HG03469 (cell line): ENCODE data around the gene ACHE.
"Not testable (repeated sequence)": the region's sequence is repeated elsewhere in the genome, so short reads cannot be mapped to it uniquely, and the experiment has no call there.

Experiments
- ATAC-seq: cut with Tn5 transposase; IDR thresholded peaks from one replicate; pipeline ENCODE4 v1.9.1; 2021; ENCODE audit warnings: mild to moderate bottlenecking, moderate library complexity, moderate number of reproducible peaks; ENCODE audit not compliant: unreplicated experiment

ACHE gene

DNA sequence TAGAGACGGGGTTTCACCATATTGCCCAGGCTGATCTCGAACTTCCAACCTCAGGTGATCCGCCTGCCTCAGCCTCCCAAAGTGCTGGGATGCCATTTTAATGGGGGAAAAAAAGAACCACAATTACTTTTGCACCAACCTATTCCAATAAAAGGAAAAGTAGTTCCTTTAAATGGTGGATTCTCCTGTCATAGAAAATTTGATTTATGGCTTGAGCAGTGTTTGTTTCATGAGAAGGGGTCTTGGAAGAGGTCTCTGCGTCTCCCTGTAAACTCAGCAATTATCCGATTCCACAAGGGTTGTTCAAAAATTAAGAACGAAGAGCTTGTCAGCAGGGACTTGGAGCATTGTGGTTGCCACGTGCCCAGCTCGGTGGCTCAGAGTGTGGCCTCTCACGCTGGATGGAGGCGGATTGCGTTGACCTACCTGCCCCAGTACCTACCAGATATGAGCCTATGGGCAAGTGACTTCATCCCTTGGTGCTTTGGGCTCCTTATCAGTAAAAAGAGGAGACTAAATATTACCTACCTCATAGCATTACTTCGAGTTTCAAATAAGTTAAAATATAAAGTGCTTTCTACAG, 31.3 kb downstream of the ACHE start:
- no peak for ATAC-seq

DNA sequence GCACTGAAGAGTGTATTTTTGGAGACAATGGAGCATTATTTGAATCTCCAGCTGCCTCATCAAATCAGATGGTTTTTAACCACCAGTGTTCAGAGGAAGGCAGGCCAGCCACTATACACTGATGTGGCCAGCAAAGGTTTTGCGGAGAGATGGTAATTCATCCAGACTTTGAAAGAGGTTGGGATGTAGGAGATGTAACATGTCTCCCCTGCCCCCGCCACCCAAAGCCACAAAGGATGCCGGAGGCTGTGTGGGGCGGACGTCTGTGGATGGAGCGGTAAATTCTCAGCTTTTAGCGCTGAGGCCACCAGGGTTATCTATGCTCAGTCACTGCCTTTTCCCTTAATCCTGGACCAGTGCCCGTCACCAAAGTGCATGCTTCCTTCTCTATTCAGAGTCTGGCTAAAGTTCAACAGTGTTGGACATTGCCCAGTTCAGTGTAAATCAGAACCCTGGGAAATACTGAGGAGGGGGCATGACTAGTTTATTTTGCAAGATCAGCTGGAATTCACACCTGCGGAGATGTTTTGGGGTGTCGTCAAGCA, 32.2 kb downstream of the ACHE start:
- ATAC-seq, result no peak

DNA sequence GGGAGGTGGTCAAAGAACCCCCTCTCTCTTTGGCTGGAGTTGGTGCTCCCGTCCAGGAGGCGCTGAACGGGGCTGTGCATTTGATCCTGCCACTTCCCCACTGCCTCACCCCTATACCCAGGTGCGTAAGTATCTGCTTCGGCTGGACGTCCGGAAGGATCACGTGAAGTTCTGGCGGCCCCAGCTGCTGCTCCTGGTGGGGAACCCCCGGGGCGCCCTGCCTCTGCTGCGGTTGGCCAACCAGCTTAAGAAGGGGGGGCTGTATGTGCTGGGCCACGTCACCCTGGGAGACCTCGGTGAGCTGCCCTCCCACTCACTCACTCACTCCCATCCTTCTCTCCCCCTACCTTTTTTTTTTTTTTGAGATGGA, 34.1 kb downstream of the ACHE start:
- no peak for ATAC-seq

DNA sequence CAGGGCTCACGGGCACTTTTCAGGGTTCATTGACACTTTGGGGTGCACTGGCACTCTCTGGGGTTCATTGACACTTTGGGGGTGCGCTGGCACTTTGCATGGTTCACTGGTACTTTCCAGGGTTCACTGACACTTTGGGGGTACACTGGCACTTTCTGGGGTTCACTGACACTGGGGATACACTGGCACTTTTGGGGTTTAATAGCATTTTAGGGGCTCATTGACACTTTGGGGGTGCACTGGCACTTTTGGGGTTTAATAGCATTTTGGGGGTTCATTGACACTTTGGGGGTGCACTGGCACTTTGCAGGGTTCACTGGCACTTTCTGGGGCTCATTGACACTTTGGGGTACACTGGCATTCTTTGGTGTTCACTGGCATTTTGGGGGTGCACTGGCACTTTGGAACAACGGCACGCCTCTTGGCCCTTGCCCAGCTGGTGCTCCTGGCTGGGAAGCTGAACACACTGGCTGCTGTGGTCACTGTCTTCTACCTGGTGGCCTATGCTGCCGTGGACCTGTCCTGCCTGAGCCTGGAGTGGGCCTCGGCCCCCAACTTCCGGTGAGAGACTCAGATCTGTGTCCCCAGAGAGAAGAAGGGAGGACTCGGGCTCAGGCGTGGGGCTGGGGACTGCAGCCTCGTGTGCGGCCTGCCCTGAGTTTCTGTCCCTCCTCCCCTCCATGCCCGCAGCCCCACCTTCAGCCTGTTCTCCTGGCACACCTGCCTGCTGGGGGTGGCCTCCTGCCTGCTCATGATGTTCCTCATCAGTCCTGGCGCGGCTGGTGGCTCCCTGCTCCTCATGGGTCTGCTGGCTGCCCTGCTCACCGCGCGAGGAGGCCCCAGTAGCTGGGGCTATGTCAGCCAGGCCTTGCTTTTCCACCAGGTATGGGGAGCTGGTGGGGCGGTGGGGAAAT, 34.7 kb downstream of the ACHE start:
- ATAC-seq, result no peak

DNA sequence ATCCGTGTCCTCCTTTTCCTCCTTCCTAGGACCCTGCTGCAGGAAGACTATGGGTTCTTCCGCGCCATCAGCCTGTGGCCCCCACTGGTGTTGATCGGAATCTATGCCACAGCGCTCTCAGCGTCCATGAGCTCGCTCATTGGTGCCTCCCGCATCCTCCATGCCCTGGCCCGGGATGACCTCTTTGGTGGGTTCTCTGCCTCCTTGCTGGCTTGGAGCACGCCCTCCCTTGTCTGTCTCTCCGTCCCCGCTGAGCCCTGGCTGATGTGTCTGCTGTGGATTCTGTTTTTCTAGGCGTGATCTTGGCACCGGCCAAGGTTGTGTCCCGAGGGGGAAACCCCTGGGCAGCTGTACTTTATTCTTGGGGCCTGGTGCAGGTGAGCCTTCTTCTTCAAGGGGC, 35.8 kb downstream of the ACHE start:
- no peak for ATAC-seq

DNA sequence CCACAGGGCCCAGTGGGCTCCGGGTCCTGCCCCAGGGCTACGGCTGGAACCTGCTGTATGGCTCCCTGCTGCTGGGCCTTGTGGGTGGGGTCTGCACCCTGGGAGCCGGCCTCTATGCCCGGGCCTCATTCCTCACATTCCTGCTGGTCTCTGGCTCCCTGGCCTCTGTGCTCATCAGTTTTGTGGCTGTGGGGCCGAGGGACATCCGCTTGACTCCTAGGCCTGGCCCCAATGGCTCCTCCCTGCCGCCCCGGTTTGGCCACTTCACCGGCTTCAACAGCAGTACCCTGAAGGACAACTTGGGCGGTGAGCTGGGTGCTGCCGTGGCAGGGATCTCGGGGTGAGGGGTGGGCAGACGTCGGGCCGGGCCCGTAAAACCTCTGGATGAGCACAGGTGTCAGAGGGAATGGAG, 38.8 kb downstream of the ACHE start:
- no peak for ATAC-seq

DNA sequence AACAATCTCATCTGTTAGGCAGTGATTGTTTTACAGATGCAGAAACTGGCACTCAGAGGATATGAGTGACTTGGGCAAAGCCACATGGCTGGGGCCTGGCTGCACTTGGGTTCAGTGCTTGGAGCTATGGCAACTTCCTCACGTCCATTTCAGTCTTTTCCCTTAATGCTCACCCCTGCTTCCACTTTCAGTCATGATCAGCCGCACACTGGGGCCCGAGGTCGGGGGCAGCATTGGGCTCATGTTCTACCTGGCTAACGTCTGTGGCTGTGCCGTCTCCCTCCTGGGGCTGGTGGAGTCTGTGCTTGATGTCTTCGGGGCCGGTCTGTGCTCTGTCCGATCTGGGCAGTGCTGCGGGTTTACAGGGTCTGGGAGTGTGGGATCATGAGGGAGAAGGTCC, 40.2 kb downstream of the ACHE start:
- no peak for ATAC-seq

DNA sequence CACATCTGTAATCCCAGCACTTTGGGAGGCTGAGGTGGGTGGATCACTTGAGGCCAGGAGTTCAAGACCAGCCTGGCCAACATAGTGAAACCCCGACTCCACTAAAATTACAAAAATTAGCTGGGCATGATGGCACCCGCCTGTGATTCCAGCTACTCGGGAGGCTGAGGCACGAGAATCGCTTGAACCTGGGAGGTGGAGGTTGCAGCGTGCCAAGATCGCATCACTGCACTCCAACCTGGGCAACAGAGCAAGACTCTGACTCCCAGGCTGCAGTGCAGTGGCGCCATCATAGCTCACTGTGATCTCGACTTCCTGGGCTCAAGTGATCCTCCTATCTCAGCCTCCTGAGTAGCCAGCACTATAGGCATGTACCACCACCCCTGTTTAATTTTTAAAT, 40.8 kb downstream of the ACHE start:
- not testable (repeated sequence) for ATAC-seq

DNA sequence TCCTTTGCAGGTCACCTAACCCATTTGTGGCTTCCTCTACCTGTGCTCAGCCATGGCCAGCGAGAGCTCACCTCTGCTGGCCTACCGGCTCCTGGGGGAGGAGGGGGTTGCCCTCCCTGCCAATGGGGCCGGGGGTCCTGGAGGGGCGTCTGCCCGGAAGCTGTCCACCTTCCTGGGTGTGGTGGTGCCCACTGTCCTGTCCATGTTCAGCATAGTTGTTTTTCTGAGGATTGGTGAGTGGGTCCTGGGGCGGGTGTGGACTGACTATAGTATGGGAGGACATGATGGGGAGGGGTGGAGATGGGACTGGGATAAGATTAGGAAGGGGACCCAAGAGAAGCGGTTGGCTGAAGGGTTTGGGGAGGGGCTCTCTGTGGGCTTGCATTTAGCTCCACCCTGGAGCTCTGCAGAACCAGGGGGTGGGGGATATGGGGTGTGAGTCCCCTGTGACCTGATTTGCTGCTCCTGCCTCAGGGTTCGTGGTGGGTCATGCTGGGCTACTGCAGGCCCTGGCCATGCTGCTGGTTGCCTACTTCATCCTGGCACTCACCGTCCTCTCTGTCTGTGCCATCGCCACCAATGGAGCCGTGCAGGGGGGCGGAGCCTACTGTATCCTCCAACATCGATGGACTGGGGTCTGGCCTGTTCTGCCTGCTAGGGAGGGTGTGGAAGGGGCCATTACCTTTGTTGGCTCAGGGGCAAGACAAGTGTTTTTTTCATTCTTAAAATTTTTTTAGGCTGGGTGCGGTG, 41.4 kb downstream of the ACHE start:
- ATAC-seq, result no peak

DNA sequence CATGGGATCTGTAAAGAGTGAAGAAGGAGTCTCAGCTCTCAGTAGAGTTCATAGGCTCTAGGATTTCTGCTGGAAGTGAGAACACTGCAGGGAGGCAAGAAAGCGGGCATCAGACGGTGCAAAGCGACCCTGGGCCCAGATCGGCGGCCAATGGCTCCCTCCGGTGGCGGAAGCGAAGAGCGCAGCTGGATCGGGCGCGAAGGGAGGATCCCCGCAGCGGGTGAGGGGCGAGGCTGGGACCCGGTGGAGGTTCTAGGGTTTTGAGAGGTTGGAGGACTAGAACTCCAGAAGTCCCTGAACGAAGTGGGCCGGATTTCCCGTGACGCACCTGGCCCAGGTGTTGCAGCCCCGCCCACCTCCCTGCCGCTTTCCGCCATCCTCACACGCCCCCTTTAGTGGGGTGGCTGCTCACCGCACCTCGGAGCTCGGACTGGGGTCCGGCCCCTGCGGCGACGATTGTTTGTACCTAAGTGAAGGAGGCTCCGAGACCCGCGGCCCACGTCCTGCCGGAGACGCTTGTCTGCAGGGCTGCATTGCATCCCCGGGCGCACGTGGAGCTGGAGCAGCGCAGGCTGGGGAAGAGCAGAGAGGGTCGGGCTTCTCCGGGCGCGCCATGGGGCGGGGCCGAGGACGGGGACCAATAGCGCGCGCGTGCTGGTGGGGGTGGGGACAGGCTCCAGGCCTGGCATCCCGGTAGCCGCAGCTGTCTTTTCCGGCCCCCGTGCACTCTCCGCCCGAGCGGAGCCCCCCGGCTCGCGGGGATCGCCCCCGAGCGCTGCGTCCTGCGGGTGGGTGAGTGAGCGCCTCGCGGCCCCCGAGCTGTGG, 43.4 kb downstream of the ACHE start, which contains the start of gene SLC12A9:
SLC12A9 (plus strand) TSS at position 666 of the 825 bp plus-strand sequence. CDS start 1,485 bp downstream, outside the sequence.
- no peak for ATAC-seq

DNA sequence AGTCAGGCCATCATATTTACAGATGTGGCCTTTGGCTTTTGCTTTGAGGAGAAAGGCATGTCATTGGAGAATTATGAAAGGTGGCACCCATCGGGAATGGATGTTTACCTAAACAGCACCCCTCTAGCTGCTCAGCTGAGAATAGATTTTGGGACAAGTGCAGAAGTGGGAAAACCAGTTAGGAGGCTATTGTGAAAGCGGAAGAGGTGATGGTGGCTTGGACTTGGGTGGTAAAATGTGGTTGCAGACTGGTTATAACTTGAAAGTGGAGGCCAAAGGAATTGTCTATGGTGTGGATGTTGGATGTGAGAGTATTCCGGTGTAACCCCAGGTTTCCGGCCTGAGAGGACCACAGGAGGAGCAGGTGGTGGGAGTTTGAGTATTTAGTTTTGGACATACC, 48.3 kb downstream of the ACHE start:
- ATAC-seq, result no peak

DNA sequence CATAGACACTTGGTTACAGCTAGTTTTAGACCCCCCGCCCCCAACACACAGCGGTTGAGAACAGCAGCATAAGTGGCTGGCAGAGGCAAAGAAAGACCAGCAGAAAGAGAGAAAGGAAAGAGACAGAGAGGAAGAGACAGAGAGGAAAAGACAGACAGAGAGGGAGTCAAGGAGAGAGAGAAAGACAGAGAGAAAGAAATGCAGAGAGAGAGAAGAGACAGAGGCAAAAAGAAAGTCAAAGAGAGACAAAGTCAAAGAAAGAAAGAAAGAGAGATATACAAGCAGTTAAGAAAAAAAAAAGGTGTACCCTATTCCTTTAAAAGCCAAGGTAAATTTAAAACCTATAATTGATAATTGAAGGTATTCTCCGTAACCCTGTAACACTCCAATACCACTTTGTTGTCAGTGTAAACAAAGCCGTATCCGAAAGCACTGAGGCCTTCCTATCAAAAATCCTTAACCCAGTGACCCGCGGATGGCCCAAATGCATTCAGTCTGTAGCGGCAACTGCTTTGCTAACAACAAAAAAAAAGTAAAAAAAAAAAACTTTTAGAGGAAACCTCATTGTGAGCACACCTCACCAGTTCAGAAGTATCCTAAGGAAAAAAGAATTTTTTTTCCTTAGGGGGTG, 55.1 kb downstream of the ACHE start:
- ATAC-seq, result no peak
